ENCODE data around the gene PTPRA.
"Not testable (repeated sequence)": the region's sequence is repeated elsewhere in the genome, so short reads cannot be mapped to it uniquely, and the experiment has no call there.

The PTPRA gene

DNA sequence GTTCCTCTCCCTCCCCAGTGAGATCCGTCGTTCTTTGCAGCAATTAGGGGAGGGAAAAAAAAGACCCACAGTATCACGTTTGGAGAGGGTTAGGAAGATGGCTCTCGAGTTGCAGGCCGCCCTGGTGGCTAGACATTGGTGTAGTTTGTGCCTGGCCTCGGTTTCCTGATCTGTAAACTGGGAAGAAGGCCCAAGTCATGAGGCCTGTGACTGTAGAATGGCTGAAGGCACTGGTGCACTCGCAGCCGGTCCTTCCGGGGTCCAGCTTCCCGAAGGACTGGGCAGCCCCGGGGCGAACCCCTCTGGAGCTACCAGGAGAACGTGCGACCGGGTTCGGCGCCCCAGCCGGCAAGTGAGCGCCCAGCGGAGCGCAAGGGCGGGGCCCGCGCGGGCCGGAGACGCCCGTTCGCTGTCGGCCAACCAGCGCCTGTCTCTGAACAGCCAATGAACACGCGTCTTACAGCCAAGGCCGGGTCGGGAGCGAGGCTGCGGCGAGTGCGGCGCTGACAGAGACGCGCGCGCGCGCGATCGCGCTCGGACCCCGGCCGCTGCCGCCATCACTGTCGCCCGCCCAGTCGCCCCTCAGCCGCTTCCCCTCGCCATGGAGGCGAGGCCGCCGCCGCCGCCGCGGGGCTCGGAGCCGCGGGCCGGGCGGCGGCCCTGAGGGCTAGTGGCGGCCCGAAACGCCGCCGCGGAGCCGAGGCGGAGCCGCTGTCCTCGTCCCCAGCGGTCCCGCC, at the start of gene PTPRA:
Gene PTPRA, plus strand, starts transcription at position 472 of the 737 bp plus-strand sequence. CDS start 90,797 bp downstream, outside the sequence.
- in situ Hi-C loops (cut with MboI; ENCODE audit: low pct_unique_long_range_greater_than_20kb, low sequenced_read_pairs) = no loop called here
- peak; percentile 93 for DNase-seq

GRCh38 chr20:2825761-2826160, 47.5 kb upstream of the PTPRA start:
- DNase-seq = no peak
- in situ Hi-C loops (cut with MboI; ENCODE audit: low pct_unique_long_range_greater_than_20kb, low sequenced_read_pairs) = no loop called here

DNA sequence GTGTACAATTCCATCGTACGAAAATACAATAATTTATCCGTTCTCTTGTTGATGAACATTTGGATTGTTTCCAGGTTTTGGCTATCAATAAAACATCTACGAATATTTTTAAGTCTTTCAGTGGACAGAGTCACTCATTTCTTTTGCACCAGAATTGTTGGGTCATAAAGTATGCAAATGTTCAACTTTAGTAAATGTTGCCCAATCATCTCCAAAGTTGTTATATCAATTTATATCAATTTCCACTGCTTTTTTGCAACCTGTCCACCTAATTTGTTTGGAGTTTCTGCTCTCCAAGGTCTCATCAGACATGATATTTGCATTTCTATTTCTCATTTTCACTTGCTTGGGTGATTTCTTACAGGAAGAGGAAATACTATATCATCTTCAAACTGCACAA, 46.6 kb upstream of the PTPRA start:
- peak; percentile 13 for DNase-seq
- in situ Hi-C loops (cut with MboI; ENCODE audit: low pct_unique_long_range_greater_than_20kb, low sequenced_read_pairs) = no loop called here

DNA sequence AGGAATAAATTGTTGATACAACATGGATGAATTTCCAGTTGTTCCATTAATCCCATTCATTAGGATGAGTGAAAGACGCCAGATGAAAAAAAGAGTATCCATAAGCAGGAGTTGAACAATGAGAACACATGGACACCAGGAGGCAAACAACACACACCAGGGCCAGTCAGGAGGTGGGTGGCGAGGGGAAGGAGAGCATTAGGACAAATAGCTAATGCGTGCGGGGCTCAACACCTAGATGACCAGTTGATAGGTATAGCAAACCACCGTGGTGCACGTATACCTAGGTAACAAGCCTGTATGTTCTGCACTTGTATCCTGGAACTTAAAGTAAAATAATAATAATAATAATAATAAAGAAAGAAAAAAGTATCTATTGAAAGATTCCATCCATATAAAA, 43.9 kb upstream of the PTPRA start:
- in situ Hi-C loops (cut with MboI; ENCODE audit: low pct_unique_long_range_greater_than_20kb, low sequenced_read_pairs) = no loop called here
- DNase-seq = no peak

DNA sequence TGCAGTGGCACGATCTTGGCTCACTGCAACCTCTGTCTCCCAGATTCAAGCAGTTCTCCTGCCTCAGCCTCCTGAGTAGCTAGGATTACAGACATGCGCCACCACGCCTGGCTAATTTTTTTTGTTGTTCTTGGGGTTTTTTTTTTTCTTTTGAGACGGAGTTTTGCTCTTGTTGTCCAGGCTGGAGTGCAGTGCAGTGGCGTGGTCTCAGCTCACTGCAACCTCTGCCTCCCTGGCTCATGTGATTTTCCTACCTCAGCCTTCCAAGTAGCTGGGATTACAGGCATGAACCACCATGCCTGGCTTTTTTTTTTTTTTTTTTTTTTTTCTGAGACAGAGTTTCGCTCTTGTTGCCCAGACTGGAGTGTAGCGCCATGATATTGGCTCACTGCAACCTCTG, 42.1 kb upstream of the PTPRA start:
- in situ Hi-C loops (cut with MboI; ENCODE audit: low pct_unique_long_range_greater_than_20kb, low sequenced_read_pairs); DNase-seq: not testable (repeated sequence)

DNA sequence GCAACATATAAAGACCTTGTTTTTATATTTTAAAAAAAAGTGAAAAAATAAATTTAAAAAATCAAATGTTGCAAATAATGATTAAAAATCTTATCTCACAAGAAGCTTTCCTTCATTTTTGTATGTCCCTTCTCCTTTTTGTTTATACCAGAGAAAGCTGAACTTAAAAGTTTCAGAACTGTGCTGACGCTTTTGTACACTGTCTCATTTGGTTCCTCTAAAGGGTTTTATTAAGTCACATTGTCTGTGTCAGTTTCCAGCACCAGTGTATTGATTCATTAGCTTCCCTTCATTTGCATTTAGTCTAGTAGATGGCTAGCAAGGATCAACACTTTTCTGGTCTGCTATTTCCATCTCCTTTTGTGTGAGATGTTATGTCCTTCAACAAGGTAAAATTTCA, 39.5 kb upstream of the PTPRA start:
- in situ Hi-C loops (cut with MboI; ENCODE audit: low pct_unique_long_range_greater_than_20kb, low sequenced_read_pairs) = no loop called here
- DNase-seq = no peak

DNA sequence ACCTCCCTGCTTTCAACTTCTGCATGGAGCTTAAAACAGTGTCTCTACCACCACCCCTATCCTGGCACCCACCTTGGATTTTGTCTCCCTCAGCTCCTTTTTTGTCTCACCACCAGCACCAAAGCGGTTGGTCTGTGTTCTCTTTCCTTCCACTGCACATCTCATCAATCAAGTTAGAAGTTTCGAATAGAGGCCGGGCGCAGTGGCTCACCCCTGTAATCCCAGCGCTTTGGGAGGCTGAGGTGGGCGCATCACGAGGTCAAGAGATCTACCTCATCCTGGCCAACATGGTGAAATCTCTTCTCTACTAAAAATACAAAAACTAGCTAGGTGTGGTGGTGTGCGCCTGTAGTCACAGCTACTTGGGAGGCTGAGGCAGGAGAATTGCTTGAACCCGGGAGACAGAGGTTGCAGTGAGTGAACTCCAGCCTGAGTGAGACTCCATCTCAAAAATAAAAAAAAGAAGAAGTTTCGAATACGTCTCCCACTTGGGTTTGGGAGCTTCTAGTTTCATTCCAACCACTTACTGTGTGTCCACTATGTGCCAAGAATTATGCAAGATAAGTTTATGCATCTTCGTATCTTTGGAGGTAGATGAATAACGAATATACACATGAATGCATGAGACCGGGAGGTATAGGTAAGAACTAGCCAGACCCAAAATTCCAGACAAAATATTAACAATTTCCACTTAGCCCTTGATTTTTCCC, 38.7 kb upstream of the PTPRA start:
- in situ Hi-C loops (cut with MboI; ENCODE audit: low pct_unique_long_range_greater_than_20kb, low sequenced_read_pairs) = no loop called here
- DNase-seq = no peak

DNA sequence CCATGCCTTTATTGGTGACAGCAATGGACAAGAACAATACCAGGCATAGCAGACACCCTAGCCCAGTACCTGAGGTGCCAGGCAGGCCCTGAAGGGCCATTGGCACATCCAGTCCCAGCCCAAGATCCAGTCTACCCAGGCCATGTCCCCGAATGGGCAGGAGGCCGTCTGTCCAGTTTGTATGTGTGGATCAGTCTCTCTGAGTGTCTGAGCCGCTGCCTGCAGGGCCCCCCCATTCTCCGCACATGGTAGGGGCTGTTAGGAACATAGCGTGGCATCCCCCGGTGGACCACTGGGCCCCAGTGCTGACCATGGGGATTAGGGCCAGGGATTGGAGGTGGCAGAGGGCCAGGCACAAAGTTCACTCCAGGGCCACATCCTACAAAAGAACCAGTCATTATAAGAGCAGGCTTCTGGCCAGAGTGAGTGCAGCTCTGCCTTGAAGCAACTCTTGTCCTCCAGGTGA, 37.9 kb upstream of the PTPRA start:
- DNase-seq = no peak
- in situ Hi-C loops (cut with MboI; ENCODE audit: low pct_unique_long_range_greater_than_20kb, low sequenced_read_pairs) = no loop called here

GRCh38 chr20:2836035-2836434, 37.2 kb upstream of the PTPRA start:
- in situ Hi-C loops (cut with MboI; ENCODE audit: low pct_unique_long_range_greater_than_20kb, low sequenced_read_pairs) = no loop called here
- DNase-seq = no peak

GRCh38 chr20:2837221-2837960, 35.9 kb upstream of the PTPRA start:
- no peak for DNase-seq
- in situ Hi-C loops (cut with MboI; ENCODE audit: low pct_unique_long_range_greater_than_20kb, low sequenced_read_pairs) = no loop called here

GRCh38 chr20:2838170-2838797, 35.0 kb upstream of the PTPRA start:
- DNase-seq = no peak
- in situ Hi-C loops (cut with MboI; ENCODE audit: low pct_unique_long_range_greater_than_20kb, low sequenced_read_pairs) = no loop called here

- in situ Hi-C loops (cut with MboI; ENCODE audit: low pct_unique_long_range_greater_than_20kb, low sequenced_read_pairs) = no loop called here
- no peak for DNase-seq
These were observed 34.2 kb upstream of the PTPRA start for GRCh38 chr20:2838847-2839671.

GRCh38 chr20:2839732-2840137, 33.5 kb upstream of the PTPRA start:
- no peak for DNase-seq
- in situ Hi-C loops (cut with MboI; ENCODE audit: low pct_unique_long_range_greater_than_20kb, low sequenced_read_pairs) = no loop called here

DNA sequence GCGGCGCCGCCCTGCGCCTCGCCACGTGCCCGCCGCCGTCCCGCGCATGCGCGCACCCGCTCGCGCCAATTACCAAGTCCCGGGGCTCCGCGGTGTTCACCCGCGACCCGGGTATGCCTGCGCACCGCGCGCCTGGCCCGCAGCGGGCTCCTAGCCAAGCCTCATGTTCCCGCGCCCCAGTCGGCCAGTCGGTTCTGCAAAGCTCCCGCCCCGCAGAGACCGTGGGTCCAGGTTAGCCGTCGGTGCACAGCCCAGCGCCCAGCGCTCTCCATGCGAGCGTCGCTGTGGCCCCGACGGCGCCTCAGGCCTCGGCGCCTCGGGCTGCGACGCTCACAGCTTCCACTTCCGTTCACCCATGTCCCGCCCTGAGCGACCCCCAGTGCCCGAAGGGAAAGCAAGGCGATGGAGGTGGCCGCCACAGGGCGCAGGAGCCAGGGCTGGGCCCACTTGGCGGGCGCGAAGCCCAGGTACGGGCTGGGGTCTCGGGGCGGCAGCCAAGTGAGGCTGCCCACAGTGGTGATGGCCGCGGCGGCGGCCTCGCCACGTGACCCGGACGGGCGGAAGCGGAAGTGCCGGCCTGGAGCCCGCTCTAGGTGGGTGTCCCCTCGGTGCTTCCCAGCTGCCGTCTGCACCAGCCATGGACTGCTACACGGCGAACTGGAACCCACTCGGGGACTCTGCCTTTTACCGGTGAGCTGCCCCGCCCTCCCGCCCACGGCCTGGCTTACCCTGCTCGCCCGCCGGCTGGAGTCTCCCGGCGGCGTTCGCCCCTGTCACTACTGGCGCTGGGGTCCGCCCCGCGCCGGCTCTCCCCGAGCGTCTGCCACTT, 32.9 kb upstream of the PTPRA start, which contains the start of the genes PCED1A and VPS16:
Gene PCED1A, minus strand, starts transcription at position 518 of the 829 bp plus-strand sequence. CDS start 743 bp downstream, outside the sequence.
Gene VPS16, plus strand, starts transcription at position 608 of the 829 bp plus-strand sequence. Its CDS starts 30 bp downstream, at position 638.
- in situ Hi-C loops (cut with MboI; ENCODE audit: low pct_unique_long_range_greater_than_20kb, low sequenced_read_pairs) = no loop called here
- DNase-seq = peak; percentile 85

- in situ Hi-C loops (cut with MboI; ENCODE audit: low pct_unique_long_range_greater_than_20kb, low sequenced_read_pairs) = no loop called here
- DNase-seq = peak; percentile 35
These were observed 32.2 kb upstream of the PTPRA start for GRCh38 chr20:2840967-2841531.

- no peak for DNase-seq
- in situ Hi-C loops (cut with MboI; ENCODE audit: low pct_unique_long_range_greater_than_20kb, low sequenced_read_pairs) = no loop called here
These were observed 27.7 kb upstream of the PTPRA start for GRCh38 chr20:2845607-2846006.

DNA sequence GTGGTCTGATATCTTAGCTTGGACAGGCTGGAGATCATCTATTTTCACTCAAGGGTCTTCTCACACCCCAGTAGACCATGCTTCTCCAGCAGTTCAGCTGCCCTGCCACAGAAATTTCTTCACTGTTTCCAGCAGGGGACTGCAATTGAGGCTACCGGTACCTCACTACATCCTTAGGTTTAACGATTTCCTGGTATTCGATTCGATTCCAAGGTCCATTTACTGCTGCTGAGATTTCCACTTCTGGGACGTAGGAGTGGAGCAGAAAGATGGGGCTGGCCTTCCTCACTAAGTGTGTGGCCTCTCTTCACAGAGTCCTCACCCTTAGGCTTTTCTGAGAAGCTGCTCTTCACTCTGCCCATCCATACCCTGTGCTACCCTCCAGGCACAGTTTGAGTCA, 26.6 kb upstream of the PTPRA start:
- DNase-seq = no peak
- in situ Hi-C loops (cut with MboI; ENCODE audit: low pct_unique_long_range_greater_than_20kb, low sequenced_read_pairs) = no loop called here

Data from KBM-7 (cell line).